Skin epidermis (tissue), 12 donors: Measurements from ENCODE around the gene IBA57.

Experiments used
- H3K27ac ChIP-seq, 21 experiments: fragments of 200-600 bp; sonication (generic) in 11 of 21; one replicate each; pipeline ENCODE4 v1.5.0; 2020; ENCODE audit warnings: mild to moderate bottlenecking in 3 of 21, inconsistent platforms in 2 of 21, moderate library complexity in 2 of 21
- H3K4me3 ChIP-seq, 7 experiments: fragments of 200-600 bp; sonication (generic) in 2 of 7; one replicate each; pipeline ENCODE4 v1.5.0; 2020; ENCODE audit warnings: inconsistent platforms in 2 of 7, mild to moderate bottlenecking in 2 of 7, moderate library complexity in 1 of 7

The IBA57 gene

DNA sequence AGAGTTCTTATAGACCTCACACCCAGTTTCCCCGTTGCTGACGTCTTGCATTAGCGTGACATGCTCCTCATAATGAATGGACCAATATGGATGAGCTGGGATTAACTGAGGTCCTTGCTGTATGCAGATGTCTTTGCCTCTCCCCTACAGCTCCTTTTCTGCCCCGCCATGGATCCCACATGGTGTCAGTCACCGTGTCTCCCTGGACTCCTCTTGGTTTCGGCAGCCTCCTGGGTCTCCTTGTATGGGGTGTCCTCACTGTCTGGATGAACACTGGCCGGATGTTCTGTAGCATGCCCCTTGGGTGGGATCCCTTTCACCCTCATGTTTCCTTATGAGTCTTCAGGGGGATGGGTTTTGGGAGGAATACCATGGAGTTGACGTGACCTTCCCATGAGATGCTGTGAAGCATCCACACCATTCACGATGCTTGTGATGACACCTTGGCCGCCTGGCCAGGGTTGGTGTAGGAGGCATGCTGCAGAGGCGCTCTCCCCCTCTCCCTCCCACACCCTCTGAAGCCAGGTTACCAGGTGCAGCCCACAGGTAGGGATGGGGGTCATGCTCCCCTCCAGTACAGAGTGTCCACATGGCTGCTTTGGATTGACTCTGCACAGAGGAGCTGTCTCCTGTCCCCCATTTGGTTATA lies 11.5 kb upstream of the IBA57 start:
- Histone ChIP-seq H3K4me3 (no peak overlapping the region), H3K27ac (peak overlapping the region in 4 of 21 experiments; percentile 10 to 44 (median 26))

GRCh38 chr1:228154670-228155571 lies 10.7 kb upstream of the IBA57 start:
- H3K4me3 ChIP-seq, result no peak overlapping the region
- peak overlapping the region in 5 of 21 experiments; percentile 10 to 47 (median 44) for H3K27ac ChIP-seq

- peak overlapping the region in 3 of 21 experiments; percentile 29 to 46 (median 43) for H3K27ac ChIP-seq
Measured at GRCh38 chr1:228155596-228156514, 9.7 kb upstream of the IBA57 start.

GRCh38 chr1:228156515-228156881 lies 9.1 kb upstream of the IBA57 start:
- H3K4me3 ChIP-seq, result no peak overlapping the region
- H3K27ac ChIP-seq, result no peak overlapping the region

More at GRCh38 chr1:228155596-228156514, 9.7 kb upstream of the IBA57 start:
- H3K4me3 ChIP-seq, result no peak overlapping the region

DNA sequence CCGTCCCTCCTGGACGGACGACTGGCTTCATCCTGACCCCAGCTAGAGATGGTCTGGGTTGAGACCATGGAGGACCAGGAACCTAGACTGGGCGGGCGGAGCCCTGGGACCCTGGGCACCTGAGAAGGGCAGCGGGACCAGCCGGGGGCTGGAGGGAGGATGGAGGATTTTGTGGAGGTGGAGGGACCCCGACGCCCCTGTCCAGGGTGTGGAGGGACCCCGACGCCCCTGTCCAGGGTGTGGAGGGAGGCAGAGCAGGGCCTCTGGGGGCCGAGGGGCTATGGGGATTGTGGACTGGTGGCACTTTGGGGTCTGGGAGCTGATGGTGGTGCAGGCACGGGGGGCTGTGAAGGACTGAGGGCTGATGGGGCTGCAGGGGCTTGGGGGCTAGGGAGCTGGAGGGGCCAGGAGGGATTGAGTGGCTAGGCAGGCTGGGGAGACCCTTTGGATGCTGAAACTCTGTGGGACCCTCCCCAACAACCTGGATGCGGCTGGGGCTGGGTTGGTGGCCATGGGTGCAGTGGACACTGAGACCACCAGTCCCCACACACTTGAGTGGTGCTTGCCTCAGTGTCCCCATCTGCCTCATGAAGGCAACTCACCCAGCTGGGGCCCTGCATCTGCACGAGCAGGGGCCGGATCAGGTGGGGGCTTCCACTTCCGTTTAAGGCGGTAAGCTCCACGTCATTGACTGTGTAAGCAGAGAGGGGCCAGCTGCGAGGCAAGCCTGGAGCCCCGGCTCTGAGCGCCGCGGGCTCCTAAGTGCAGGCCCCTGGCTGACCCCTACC lies 8.5 kb upstream of the IBA57 start:
- H3K4me3 ChIP-seq, result no peak overlapping the region
- H3K27ac ChIP-seq, result no peak overlapping the region

DNA sequence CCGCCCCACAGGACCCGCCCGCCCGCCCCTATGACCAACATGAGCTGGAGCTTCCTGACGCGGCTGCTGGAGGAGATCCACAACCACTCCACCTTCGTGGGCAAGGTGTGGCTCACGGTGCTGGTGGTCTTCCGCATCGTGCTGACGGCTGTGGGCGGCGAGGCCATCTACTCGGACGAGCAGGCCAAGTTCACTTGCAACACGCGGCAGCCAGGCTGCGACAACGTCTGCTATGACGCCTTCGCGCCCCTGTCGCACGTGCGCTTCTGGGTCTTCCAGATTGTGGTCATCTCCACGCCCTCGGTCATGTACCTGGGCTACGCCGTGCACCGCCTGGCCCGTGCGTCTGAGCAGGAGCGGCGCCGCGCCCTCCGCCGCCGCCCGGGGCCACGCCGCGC lies 7.9 kb upstream of the IBA57 start:
- no peak overlapping the region for H3K27ac ChIP-seq
- H3K4me3 ChIP-seq, result no peak overlapping the region

DNA sequence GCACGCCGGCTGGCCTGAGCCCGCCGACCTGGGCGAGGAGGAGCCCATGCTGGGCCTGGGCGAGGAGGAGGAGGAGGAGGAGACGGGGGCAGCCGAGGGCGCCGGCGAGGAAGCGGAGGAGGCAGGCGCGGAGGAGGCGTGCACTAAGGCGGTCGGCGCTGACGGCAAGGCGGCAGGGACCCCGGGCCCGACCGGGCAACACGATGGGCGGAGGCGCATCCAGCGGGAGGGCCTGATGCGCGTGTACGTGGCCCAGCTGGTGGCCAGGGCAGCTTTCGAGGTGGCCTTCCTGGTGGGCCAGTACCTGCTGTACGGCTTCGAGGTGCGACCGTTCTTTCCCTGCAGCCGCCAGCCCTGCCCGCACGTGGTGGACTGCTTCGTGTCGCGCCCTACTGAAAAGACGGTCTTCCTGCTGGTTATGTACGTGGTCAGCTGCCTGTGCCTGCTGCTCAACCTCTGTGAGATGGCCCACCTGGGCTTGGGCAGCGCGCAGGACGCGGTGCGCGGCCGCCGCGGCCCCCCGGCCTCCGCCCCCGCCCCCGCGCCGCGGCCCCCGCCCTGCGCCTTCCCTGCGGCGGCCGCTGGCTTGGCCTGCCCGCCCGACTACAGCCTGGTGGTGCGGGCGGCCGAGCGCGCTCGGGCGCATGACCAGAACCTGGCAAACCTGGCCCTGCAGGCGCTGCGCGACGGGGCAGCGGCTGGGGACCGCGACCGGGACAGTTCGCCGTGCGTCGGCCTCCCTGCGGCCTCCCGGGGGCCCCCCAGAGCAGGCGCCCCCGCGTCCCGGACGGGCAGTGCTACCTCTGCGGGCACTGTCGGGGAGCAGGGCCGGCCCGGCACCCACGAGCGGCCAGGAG lies 7.2 kb upstream of the IBA57 start:
- Histone ChIP-seq H3K4me3 (no peak overlapping the region), H3K27ac (peak overlapping the region in 1 of 21 experiments; percentile 12)

DNA sequence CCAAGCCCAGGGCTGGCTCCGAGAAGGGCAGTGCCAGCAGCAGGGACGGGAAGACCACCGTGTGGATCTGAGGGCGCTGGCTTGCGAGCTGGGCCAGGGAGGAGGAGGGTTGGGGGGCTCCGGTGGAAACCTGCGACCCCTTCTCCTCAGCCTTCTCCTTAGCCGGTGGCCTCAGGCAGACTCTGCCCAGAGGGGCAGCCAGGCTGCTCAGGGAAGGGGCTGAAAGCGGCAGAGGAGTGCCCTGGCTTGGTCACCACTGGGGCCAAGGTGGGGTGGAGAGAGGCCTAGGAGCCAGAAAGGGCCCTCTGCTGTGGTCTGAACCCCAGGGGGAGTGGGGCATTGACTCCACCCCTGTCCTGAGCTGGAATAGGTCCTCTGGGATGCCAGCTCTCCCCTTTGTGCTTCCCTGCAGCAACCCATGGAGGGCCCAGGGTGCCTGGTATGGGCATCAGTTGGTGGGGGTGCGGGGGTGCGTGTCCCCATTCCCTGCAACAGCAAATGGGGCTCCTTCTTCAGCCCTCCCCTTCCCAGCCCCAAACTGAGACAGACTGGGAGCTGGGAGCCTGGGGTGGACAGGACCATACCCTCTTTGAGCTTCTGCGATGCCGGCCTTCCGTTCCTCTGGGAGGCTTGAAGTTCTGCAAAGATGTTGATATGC lies 6.5 kb upstream of the IBA57 start:
- peak overlapping the region in 2 of 21 experiments; percentile 6 to 12 for H3K27ac ChIP-seq

GRCh38 chr1:228160201-228160761 lies 5.3 kb upstream of the IBA57 start:
- Histone ChIP-seq H3K27ac (peak overlapping the region in 5 of 21 experiments; percentile 6 to 57 (median 45)), H3K4me3 (no peak overlapping the region)

More for the DNA sequence above, 6.5 kb upstream of the IBA57 start:
- H3K4me3 ChIP-seq, result no peak overlapping the region

GRCh38 chr1:228161362-228161761 lies 4.2 kb upstream of the IBA57 start:
- Histone ChIP-seq H3K27ac (peak overlapping the region in 13 of 21 experiments; percentile 59 to 100 (median 86)), H3K4me3 (no peak overlapping the region)

DNA sequence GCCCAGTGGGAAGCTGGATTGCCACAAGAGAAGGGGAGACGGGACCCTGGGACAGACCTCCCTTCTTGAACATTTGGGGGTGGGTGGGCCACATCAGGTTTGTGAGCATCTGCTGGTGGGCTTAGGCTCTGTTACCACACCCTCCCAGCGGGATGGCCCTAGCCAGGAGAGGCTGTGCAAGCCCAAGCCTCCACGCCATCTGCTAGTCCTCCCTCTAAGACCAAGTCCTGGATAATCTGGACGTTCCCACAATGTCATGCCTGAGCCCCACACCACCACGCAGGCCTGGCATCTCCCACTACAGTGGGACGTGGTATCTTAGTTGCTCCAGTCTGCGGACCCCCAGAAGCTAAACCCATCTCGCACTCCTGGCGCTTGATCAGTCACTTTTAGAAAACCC lies 3.7 kb upstream of the IBA57 start:
- Histone ChIP-seq H3K4me3 (no peak overlapping the region), H3K27ac (peak overlapping the region in 15 of 21 experiments; percentile 59 to 100 (median 84))

- H3K27ac ChIP-seq, result peak overlapping the region; percentile 15 to 100 (median 77)
- H3K4me3 ChIP-seq, result no peak overlapping the region
Measured at GRCh38 chr1:228162286-228163006, 3.2 kb upstream of the IBA57 start.

DNA sequence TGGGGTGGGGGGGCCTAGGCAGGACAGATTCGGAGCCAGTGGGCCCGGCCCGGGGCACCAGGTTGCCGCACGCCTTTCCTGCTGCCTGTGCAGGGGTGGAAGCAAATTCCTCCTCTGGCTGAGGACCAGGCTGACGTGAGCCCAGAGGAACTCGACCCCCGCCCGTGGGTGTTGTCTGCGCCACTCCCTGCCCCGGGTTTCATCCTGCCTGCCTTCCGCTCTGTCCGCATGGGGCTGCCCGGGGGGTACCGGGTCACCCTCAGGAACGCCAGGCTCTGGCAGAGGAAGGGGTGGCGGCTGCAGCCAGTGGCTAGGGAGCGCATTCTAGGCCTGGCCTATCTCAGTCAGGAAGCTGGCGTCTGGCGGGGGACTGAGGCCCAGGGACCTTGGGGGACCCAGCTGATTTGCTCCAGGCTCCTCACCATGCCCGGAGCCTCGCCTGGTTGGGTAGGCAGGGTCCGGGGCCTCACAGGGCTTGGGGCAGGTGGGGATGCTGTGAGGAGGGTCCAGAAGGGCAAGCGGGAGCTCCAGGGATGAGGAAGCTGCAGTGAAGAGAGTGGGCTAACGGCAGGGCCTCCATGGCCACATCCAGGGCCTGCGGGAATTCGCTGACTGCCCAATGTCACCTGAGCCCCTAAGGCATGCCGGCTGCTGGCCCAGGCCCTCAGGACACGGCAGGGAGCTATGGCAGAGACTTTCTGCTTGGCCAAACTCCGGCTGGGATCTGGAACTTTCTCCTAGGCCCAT lies 2.4 kb upstream of the IBA57 start:
- Histone ChIP-seq H3K4me3 (peak overlapping the region in 2 of 7 experiments; percentile 9 to 13), H3K27ac (peak overlapping the region; percentile 15 to 100 (median 77))

DNA sequence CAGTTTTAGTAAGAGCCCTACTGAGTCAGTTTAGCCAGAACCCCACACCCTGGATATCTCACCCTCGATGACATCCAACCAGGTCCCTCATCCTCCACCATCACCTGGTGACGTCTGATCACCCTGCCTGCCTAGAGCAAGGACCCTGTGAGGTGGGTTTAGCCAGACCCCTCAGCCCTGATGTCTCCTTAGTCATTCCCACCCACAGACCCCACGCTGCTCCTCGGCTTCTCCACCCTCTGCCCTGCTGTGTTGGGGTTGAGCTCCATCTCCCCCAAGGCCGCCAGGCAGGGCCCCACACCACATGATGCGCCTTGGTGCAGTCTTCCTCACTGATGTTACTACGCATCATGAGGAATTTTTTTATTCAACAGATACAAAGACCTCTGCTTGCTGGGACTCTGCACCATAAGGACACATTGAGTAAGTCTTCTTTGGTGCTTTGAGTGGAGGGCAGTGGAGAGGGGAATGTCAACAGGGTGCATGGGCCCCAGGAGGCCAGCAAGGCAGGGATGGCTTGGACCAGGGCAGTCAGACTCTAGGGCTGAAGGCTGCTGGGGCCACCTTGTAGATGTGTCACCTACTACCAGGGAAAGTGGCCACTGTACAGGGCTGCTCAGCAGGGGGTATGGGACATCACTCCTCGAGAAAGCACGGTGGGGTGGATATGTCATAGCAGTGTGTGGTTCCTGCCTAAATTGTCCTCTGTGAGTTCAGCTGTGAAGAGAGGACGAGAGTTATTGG lies 1.7 kb upstream of the IBA57 start:
- Histone ChIP-seq H3K4me3 (no peak overlapping the region), H3K27ac (peak overlapping the region in 18 of 21 experiments; percentile 36 to 100 (median 98))
